ENCODE results near the gene FBXL7. TPM values are rescaled to one million over a fixed set of nuclear protein-coding genes. Genes with fewer than 3 reads are reported as not detected.

FBXL7 gene
- total and polyA plus RNA-seq, 9 of the 15 experiments (the other 6 are each of a cell fraction or from before 2014, with no cell fraction given), result 0.04 to 0.08 TPM; not detected in 7

- Histone ChIP-seq H3K27ac (ENCODE audit: extremely low read depth, low read depth, low read length) (no peak overlapping the region), H3K4me2 (ENCODE audit: insufficient read depth, low read length) (no peak overlapping the region), H3K9ac (ENCODE audit: insufficient read depth in 1 of 2, low read depth in 2 of 2, low read length in 2 of 2) (no peak overlapping the region), H3K4me3 (no peak overlapping the region), H3K4me1 (replicated peaks in 1 of 2; ENCODE audit: control insufficient read depth in 2 of 2, insufficient read depth in 2 of 2, low read length in 2 of 2) (no peaks in the 10 kb centered on the region), H3K36me3 (ENCODE audit: control insufficient read depth, insufficient read depth, low read length) (no peaks in the 10 kb centered on the region), H3K9me3 (replicated peaks; ENCODE audit: control insufficient read depth, insufficient read depth, low read depth, low read length) (peaks cover 4% of the 10 kb centered on the region), H2AFZ (ENCODE audit: low read depth, low read length) (no peak overlapping the region), H4K20me1 (replicated peaks; ENCODE audit: control insufficient read depth, insufficient read depth, low read length) (no peaks in the 10 kb centered on the region), H3K27me3 (ENCODE audit: control insufficient read depth in 2 of 2, insufficient read depth in 2 of 2, low read length in 2 of 2) (no peaks in the 10 kb centered on the region), H3K9me1 (ENCODE audit: control insufficient read depth, insufficient read depth, low read length) (no peaks in the 10 kb centered on the region), H3K79me2 (ENCODE audit: control insufficient read depth, insufficient read depth, low read length) (no peaks in the 10 kb centered on the region)
- WGBS (ENCODE audit: insufficient coverage, low coverage, missing lambda C conversion rate), result 3% methylated on average over 4 of the region's 4 CpGs
- POLR2A ChIA-PET, result no interaction called here
- DNase-seq (ENCODE audit: extremely low read depth in 1 of 4, low spot score in 3 of 4) (no peak), ATAC-seq (no peak), FAIRE-seq (no peak)
- intact Hi-C loops (cut with micrococcal nuclease) (no loop called here), in situ Hi-C loops (cut with MboI) (no loop called here)
- CTCF ChIA-PET (ENCODE audit: low intra/inter-chr PET ratio), result no interaction called here
- BruUV-seq (replicated peaks), result no TSS peak
- TF ChIP-seq ZNF41 (CRISPR knock-in tag; conservative IDR thresholded peaks at IDR 0.05) (no peak), POLR3A (IDR thresholded peaks at IDR 0.05; ENCODE audit: borderline replicate concordance, extremely low read depth, insufficient read depth, insufficient read length) (no peak), CSDE1 (IDR thresholded peaks at IDR 0.05) (no peak), ETV1 (tag; conservative IDR thresholded peaks at IDR 0.05; ENCODE audit: low read depth) (no peak), CTCFL (IDR thresholded peaks at IDR 0.05; ENCODE audit: borderline replicate concordance, insufficient read depth, low read depth, low read length, poor library complexity, severe bottlenecking) (no peak), ZBTB26 (CRISPR knock-in tag; IDR thresholded peaks at IDR 0.05) (no peak), HMGXB4 (CRISPR knock-in tag; IDR thresholded peaks at IDR 0.05) (no peak), NONO (IDR thresholded peaks at IDR 0.05; ENCODE audit: low read depth in 2 of 2, low read length in 1 of 2) (no peak), BCL6 (CRISPR knock-in tag; IDR thresholded peaks at IDR 0.05) (no peak), ZNF253 (CRISPR knock-in tag; conservative IDR thresholded peaks at IDR 0.05) (no peak), CHD1 (IDR thresholded peaks at IDR 0.05; ENCODE audit: low read length) (no peak), ZNF431 (CRISPR knock-in tag; IDR thresholded peaks at IDR 0.05) (no peak), YY1 (IDR thresholded peaks at IDR 0.05; ENCODE audit: borderline replicate concordance in 1 of 3, control insufficient read depth in 1 of 3, extremely low read depth in 1 of 3, insufficient read depth in 3 of 3, insufficient read length in 1 of 3, insufficient replicate concordance in 2 of 3, low read depth in 1 of 3, low read length in 2 of 3) (no peak), HES1 (IDR thresholded peaks at IDR 0.05; ENCODE audit: low read depth) (no peak), TEAD2 (tag; IDR thresholded peaks at IDR 0.05) (no peak), NR2C2 (CRISPR knock-in tag; IDR thresholded peaks at IDR 0.05) (no peak), NR2C2 (tag; IDR thresholded peaks at IDR 0.05) (no peak), HLTF (IDR thresholded peaks at IDR 0.05) (no peak)
These were observed 36.0 kb downstream of the FBXL7 start for GRCh38 chr5:15535938-15536337.

Data from K562 (cell line).